Measurements from ENCODE around the gene TDO2. TPM values are rescaled to one million over a fixed set of nuclear protein-coding genes. Genes with fewer than 3 reads are reported as not detected.

The TDO2 gene
- total RNA-seq, 1 donor from 2014 or later: not detected

GRCh38 chr4:155877971-155878370, 25.5 kb upstream of the TDO2 start:
- TF ChIP-seq CTCF (IDR thresholded peaks at IDR 0.05): no peak
- DNase-seq (ENCODE audit: low spot score): no peak
- no peaks in the 10 kb centered on the region for H3K4me1 Mint-ChIP-seq (ENCODE audit: low read depth)
- H3K36me3 Mint-ChIP-seq (ENCODE audit: low read depth): no peaks in the 10 kb centered on the region
- no peaks in the 10 kb centered on the region for H3K9me3 Mint-ChIP-seq (ENCODE audit: low read depth)
- H3K27ac Mint-ChIP-seq (ENCODE audit: unreplicated experiment): no peak overlapping the region
- H3K4me3 Mint-ChIP-seq (ENCODE audit: unreplicated experiment): no peak overlapping the region
- H3K27me3 Mint-ChIP-seq (ENCODE audit: low read depth): no peaks in the 10 kb centered on the region

DNA sequence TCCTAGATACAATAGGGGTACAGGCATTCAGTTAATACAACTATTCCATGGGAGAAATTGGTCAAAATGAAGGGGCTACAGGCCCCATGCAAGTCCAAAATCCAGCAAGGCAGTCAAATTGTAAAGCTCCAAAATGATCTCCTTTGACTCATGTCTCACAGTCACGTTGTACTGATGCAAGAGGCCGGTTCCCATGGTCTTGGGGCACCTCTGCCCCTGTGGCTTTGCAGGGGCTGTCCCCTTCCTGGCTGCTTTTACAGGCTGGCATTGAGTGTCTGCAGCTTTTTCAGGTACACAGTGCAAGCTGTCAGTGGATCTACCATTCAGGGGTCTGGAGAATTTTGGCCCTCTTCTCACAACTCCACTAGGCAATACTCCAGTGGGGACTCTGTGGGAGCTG, 24.9 kb upstream of the TDO2 start:
- Mint-ChIP-seq H3K4me3 (ENCODE audit: unreplicated experiment) (no peak overlapping the region), H3K27ac (ENCODE audit: unreplicated experiment) (no peak overlapping the region), H3K4me1 (ENCODE audit: low read depth) (no peaks in the 10 kb centered on the region), H3K27me3 (ENCODE audit: low read depth) (no peaks in the 10 kb centered on the region), H3K36me3 (ENCODE audit: low read depth) (peaks cover 2% of the 10 kb centered on the region), H3K9me3 (ENCODE audit: low read depth) (peaks cover 2% of the 10 kb centered on the region)
- DNase-seq (ENCODE audit: low spot score): no peak
- no peak for TF ChIP-seq CTCF (IDR thresholded peaks at IDR 0.05)

DNA sequence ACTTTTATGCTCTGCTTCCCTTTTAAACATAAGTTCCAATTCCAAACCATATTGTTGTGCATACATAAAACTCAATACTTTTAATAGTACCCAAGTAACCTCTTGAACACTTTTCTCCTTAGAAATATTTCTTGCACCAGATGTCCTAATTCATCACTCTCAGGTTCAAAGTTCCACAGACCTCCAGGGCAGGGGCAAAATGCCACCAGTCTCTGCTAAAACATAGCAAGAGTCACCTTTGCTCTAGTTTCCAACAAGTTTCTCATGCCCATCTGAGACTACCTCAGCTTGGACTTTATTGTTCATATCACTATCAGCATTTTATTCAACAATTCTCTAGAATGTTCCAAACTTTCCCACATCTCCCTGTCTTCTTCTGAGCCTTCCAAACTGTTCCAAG, 23.7 kb upstream of the TDO2 start:
- H3K4me3 Mint-ChIP-seq (ENCODE audit: unreplicated experiment): no peak overlapping the region
- H3K4me1 Mint-ChIP-seq (ENCODE audit: low read depth): no peaks in the 10 kb centered on the region
- DNase-seq (ENCODE audit: low spot score): no peak
- no peak for TF ChIP-seq CTCF (IDR thresholded peaks at IDR 0.05)
- H3K36me3 Mint-ChIP-seq (ENCODE audit: low read depth): peaks cover 4% of the 10 kb centered on the region
- no peak overlapping the region for H3K27ac Mint-ChIP-seq (ENCODE audit: unreplicated experiment)
- H3K9me3 Mint-ChIP-seq (ENCODE audit: low read depth): peaks cover 6% of the 10 kb centered on the region
- H3K27me3 Mint-ChIP-seq (ENCODE audit: low read depth): no peaks in the 10 kb centered on the region

GRCh38 chr4:155881555-155881954, 21.9 kb upstream of the TDO2 start:
- H3K36me3 Mint-ChIP-seq (ENCODE audit: low read depth): peaks cover 4% of the 10 kb centered on the region
- no peak for TF ChIP-seq CTCF (IDR thresholded peaks at IDR 0.05)
- DNase-seq (ENCODE audit: low spot score): no peak
- no peak overlapping the region for H3K4me3 Mint-ChIP-seq (ENCODE audit: unreplicated experiment)
- H3K27me3 Mint-ChIP-seq (ENCODE audit: low read depth): no peaks in the 10 kb centered on the region
- H3K4me1 Mint-ChIP-seq (ENCODE audit: low read depth): no peaks in the 10 kb centered on the region
- no peak overlapping the region for H3K27ac Mint-ChIP-seq (ENCODE audit: unreplicated experiment)
- peaks cover 6% of the 10 kb centered on the region for H3K9me3 Mint-ChIP-seq (ENCODE audit: low read depth)

- H3K4me3 Mint-ChIP-seq (ENCODE audit: unreplicated experiment): no peak overlapping the region
- H3K4me1 Mint-ChIP-seq (ENCODE audit: low read depth): peaks cover under 1% of the 10 kb centered on the region
- H3K36me3 Mint-ChIP-seq (ENCODE audit: low read depth): peaks cover 4% of the 10 kb centered on the region
- H3K9me3 Mint-ChIP-seq (ENCODE audit: low read depth): peaks cover 6% of the 10 kb centered on the region
- H3K27me3 Mint-ChIP-seq (ENCODE audit: low read depth): no peaks in the 10 kb centered on the region
- DNase-seq (ENCODE audit: low spot score): no peak
- H3K27ac Mint-ChIP-seq (ENCODE audit: unreplicated experiment): no peak overlapping the region
- TF ChIP-seq CTCF (IDR thresholded peaks at IDR 0.05): no peak
Observed at GRCh38 chr4:155883895-155884294, 19.6 kb upstream of the TDO2 start.

All from chondrocyte (in vitro differentiated cells).